GM18520 (cell line): ENCODE results near the gene NHLRC4.

Experiments
- ATAC-seq: cut with Tn5 transposase; IDR thresholded peaks from one replicate; pipeline ENCODE4 v1.9.1; 2021; ENCODE audit not compliant: unreplicated experiment

The NHLRC4 gene, protein sequence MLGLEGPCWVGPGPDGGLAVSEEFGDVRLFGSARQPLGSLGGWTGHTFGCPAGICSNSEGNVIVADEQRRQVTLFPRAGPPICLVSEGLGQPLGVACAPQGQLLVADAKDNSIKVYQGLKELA

DNA sequence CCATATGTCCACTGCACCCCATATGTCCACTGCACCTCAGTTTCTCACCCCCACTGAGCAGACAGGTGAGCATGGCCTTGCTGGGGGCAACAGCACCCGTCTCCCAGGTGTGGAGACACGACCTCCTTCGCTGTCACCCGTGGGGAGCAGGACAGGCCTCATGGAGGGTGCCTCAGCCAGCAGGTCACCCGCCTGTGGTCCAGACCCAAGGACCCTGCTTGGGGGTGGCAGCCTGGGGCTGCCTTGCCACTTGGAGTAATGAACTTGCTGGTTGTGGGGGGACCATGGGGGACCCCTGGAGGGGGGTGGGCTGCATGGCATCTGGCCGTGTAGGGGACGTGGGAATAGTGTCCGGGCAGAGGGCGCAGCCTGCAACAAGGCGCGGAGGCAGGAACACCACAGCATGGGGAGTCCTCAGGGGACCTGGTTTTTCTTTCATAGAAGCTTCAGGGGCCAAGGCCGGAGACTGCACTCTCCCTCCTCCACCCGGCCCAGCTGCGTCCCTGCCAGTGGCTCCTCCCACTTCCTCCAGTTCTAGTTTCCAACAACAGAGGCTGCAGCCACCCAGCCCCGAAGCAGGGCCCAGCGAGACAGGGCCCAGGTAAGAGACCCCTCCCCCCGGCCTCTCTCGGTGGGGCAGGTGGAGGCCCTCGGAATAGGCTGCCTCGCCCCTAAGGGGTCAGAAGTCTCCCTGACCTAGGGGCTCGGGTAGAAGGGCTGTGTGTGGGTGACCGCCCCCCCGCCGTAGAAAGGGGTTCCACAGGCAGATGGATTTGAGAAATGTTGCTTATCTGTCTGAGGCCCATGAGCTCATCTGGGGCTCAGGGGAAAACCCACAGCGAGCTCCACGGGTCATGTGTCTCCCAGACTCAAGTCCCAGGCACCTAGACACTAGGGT, at the start of gene NHLRC4:
NHLRC4 (plus strand) TSS at position 531 of the 898 bp plus-strand sequence. CDS start 1,043 bp downstream, outside the sequence.
- ATAC-seq = no peak

DNA sequence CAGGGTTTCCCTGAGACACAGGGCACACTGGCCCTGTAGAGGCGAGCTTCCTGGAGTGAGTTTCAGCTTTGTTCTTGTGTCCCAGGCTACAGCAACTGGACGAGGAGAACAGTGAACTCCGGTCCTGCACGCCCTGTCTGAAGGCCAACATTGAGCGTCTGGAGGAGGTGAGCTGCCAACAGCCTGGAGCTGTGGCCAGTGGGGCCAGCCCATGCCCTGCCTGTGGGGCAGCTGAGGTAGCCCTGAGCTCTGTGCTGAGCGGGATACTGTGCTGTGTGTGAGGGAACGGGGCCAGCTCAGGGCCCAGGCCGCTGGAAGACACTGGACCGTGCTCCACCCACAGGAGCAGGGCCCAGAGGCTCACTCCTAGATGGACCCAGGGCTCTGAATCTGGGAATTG, 47.9 kb upstream of the NHLRC4 start:
- ATAC-seq = no peak

DNA sequence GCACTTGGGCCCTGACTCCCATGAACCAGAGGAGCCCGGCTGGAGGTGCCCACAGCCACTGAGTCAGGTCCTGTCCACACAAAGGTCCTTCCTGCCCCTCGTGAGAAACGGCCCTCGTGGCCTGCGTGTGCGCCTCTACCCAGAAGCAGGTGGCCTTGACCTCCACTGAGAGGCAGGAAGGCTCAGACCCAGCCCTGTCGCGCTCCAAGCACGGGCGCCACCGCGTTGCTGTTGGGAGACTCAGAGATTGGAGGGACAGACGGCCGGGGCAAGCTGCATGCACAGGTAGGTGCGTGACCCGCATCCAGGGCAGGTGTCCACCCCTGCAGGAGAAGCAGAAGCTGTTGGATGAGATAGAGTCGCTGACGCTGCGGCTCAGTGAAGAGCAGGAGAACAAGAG, 47.4 kb upstream of the NHLRC4 start:
- ATAC-seq = no peak

DNA sequence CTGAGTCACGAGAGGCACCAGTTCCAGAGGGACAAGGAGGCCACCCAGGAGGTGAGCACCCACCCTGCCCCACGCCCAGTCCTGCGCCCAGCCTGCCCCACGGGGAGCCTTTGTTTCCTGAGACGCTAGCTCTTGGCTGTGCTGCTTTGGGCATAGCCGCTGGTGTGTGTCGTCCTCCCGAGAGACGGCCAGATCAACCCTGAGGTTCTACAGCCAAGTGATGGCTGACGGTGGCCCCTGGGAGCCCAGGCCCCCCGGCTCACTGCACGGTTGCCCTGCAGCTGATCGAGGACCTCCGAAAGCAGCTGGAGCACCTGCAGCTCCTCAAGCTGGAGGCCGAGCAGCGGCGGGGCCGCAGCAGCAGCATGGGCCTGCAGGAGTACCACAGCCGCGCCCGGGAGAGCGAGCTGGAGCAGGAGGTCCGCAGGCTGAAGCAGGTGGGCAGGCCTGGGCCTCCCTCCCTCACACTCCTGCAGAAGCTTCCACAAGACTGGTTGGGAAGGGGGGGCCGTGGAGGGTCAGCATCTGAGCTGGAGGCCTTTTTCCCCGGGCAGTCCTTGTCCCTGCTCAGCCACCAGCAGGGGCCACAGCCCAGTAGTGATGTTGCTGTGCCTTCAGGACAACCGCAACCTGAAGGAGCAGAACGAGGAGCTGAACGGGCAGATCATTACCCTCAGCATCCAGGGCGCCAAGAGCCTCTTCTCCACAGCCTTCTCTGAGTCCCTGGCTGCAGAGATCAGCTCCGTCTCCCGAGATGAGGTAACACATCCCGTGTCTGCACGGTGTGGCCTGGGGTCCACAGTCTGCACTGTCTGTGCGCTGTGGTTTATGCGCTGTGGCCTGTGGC, 46.7 kb upstream of the NHLRC4 start:
- ATAC-seq = no peak

DNA sequence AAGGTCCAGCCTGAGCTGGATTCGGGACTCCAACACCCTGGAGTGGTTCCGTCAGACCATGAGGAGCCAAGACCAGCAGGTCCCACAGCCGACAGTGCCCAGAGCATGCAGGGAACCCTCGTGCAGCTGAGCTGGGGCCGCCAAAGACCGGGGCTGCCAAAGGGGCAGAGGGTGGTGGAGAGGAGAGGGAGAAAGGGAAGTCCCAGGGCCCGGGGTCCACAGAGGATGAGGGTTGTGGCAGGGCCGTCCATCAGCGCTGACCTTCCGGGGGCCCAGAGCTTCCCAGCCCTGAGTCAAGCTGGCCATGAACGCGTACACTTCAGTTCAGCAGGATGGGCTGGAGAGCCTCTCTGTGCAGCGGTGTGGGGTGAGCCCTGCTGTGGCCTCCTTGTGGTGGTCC, 46.0 kb upstream of the NHLRC4 start:
- ATAC-seq = no peak

DNA sequence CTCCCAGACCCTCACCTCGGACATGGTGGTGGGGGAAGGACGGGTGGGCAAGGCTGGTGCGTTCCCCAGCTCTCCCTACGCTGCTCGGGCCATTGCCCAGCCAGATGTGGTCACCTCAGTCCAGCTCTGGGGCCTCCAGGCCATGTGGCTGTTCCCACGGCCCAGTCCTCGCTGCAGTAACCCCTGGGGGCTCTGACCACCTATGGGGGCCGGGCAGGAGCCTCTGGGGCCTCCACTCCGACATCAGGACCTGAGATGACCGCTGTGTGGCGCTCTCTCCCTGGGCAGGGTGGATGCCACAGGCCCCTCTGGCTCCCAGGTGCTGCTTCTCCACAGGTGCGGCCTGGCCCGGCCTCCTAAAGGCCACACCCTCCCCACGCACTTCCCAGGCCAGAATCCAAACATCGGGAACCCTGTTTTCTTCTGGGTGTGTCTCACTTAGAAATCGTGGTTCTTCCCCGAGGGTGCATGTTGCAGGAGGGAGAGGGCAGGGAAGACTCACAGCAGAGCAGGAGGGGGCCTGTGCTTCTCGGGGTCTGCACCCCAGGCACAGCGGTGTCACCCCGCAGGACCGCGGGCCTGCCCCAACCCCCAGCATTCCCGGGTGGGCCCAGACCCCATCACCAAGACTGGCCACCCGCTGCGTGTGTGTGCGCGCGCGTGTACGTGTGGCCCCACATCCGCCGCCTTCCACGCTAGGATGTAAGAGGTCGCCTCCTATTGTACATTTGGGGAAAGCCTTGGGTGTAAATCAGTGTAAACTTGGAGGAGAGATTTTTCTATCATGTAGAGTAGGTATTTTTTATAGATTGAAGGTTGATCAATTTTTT, 45.2 kb upstream of the NHLRC4 start:
- no peak for ATAC-seq

DNA sequence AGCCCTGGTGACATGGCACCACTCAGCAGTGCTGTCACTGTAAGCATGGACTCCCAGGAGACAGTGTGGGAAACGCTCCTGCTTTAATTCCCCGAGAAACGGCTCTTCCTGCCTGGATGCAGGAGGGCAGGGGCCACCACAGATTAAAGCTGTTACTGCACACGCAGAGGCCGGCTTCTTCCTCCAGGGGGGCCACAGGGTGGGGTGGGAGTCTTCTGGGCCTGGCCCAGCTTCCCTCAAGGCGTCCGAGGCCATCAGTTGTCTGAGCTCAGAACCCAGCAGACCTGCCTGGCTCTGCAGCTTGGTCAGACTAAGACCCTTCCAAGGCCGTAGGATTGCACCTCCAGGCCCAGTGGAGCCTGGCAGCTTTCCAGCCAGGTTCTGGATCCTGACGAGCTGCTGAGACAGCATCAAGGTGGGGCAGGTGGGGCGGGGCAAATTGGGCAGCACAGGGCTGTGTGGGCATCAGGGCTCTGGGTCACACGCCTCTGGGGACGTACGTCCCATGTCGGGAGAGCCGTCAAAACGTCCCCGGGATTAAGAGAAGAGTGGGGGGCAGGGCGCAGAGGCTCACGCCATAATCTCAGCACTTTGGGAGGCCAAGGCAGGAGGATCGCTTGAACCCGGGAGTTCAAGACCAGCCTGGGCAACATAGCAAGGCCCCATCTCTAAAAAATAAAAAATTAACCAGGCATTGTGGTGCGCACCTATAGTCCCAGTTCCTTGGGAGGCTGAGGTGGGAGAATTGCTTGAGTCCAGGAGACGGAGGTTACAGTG, 44.3 kb upstream of the NHLRC4 start:
- ATAC-seq = no peak

DNA sequence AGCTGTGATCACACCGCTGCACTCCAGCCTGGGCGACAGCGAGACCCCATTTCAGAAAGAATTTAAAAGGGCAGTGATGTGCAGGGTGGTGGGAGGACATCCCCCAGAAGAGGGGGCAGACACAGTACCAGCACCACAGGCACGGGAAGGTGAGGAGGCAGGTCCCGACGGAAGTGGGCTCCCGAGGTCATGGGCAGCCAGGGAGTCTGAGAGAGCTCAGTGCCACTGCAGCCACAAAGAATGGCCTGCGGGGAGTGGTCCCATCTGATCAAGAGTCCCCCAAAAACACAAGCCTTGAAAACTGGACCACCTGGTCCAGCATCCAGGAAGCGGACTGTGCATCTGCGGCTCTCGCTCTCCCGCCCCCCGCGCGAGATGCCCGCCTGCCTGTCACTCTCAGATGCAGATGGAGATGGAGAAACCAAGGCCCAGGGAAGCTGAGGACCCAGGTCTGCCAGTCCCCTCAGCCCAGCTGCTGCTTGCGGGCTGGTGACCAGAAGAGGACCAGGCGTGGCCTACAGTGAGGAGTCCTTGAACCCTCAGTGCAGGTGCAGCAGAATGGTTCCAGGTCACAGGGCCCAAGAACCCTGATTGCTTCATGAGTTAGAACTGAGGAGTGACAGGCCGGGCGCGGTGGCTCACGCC, 43.6 kb upstream of the NHLRC4 start:
- no peak for ATAC-seq

DNA sequence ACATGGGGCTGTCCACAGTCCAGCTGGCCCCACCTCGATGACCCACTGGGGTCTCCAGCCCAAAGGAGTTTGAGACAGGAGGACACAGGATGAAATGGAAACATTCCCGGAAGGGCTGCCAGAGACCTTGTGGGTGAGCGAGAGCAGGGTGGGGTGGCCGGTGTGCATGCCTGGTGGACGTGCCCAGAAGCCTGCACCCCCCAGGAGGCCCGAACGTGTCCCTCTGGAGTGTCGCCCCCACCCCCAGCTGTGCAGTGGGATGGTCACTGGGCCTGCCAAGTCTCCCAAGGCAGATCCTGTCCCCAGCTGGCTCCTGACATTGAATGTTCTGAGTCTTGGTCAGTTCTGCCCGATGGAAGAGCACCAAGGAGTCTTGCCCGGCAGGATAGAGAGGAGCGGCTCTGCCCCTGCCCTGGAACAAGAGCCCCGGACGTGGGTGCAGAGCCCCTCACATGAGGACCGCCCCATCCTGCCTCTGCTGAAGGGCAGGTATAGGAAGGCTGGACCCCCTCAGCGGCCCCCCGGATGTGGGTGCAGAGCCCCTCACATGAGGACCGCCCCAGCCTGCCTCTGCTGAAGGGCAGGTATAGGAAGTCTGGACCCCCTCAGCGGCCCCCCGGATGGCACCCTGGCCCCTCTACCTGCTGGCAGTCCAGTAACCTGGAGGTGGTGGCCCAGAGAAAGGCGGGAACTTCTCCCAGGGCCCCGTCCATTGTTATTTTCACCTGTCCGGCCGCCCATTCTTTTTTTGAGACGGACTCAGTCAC, 42.3 kb upstream of the NHLRC4 start:
- ATAC-seq = no peak

DNA sequence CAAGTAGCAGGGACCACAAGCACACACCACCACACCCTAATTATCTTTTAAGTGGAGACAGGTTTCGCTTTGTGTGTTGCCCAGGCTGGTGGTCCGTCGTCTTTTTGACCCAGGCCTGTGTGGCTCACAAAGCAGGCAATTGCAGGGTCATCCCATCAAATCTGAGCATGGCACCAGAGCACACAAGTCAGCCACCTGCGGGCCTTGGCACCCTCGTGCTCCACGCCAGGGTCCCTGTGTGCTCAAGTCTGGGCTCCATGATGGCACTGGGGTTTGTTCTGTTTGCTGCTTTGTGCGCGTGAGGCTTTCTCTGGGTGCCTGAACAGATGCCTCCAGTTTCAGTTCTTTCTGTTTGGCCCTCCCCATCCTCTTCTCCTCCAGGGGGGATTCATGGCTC, 41.7 kb upstream of the NHLRC4 start:
- ATAC-seq = no peak

DNA sequence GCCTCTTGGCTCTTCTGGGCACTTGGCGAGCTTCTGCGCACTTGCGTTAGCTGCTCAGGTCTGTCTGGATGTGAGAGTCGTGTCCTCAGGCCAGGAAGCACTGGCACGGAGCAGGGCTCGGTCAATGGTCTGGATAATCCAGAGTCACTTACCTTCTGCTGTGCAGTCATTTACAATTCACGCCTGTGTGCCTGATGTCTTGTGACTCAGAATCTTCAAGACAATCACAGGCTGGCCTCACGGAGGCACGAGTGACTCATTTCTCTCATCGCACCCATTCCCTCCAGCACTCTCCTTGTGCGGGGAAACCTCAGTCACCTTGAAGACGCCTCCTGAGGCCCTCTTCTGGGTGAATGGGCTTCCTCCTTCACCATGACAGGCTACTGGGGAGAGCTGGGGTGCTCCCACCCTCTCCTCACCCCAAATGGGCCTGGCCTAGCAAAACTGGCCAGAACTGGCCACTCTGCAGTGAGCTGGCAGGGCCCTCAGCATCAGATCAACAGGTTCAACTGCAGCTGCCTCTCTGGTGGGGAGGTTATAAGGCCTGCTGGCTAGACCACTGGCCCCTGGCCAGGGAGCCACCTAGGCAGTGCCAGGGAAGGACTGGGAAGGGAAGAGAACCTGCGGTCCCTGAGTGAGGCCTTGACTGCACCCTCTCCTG, 41.2 kb upstream of the NHLRC4 start:
- ATAC-seq = peak; percentile 28

DNA sequence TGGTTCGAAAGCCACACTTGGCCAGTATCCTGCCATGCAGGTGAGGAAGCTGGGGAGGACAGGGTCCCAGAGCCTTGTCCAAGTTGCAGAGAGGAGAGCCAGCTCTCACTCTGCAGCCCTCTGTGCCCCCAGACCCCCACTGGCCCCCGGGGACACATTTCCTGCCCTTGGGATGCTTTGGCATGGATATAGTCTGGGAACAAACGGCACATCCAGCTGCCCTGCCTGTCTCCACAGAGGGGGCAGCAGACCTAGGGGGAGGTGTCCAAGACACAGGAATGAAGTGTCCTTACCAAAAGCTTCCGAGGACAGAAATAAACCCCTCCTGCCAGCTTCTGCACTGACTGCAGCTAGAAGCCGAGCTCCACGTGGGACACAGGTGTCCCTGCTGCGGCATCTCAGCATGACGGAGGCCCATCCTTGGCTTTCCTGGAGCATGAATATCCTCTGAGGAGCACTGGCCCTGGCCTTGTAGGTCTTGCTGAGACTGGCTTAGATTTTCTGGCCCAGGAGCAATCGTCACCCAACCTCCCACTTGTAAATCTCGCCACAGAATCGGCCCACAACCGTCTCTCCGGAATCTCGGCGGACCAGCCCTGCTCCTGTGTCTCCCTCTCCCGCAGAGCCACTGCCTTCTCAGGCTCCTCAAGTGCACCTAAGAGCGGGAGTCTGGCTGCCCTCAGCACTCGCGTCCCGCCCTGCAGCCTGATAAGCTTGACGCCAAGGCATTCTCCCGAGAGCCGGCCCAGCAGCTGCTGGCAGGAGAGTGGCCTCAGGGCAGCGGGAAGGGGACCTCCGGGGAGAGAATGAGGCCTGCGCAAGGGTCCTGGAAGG, 40.4 kb upstream of the NHLRC4 start:
- no peak for ATAC-seq

DNA sequence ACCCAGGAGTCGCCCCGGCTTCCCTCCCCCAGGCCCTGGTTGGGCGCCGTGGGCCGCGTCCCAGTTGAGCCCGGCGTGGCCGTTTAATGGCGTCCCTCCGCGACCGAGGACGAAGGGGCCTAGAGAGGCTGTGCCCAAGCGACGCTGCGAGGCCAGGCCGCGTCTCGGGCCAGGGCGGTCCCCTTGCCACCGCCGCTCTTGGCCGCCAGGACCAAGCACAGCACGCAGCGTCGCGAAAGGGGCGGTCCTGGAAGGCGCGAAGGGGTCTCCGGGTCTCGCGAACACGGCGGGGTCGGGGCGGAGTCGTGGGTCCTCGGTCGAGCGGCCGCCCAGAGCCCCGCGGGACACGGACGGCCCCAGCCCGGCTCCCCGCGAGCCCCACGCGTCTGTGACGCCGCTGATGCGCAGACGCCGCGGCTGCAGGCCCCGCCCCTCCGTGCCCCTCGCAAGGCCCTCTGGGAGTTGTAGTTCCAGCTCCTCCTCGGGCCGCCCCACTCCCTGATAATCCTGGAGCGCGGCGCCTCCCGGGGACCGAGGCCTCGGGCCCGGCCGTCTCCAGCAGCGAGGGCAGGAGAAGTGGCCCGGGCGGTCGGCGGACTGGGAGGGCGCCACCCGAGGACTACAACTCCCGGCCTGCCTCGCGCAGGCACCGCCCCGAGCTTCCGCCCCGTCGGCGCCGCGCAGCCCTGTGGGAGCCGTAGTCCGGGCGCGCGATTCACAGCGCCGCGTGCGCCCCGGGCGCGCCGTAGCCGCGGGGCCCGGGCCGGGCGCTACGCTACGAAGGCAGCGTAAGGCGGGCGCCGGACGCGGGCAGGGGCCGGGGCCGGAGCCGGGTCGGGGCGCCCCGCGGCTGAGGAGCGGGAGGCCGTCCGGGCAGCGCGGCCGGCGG, 39.5 kb upstream of the NHLRC4 start, which contains the start of gene CAPN15:
CAPN15 (plus strand) TSS at position 698 of the 889 bp plus-strand sequence. CDS start 19,127 bp downstream, outside the sequence.
- ATAC-seq = peak; percentile 56

DNA sequence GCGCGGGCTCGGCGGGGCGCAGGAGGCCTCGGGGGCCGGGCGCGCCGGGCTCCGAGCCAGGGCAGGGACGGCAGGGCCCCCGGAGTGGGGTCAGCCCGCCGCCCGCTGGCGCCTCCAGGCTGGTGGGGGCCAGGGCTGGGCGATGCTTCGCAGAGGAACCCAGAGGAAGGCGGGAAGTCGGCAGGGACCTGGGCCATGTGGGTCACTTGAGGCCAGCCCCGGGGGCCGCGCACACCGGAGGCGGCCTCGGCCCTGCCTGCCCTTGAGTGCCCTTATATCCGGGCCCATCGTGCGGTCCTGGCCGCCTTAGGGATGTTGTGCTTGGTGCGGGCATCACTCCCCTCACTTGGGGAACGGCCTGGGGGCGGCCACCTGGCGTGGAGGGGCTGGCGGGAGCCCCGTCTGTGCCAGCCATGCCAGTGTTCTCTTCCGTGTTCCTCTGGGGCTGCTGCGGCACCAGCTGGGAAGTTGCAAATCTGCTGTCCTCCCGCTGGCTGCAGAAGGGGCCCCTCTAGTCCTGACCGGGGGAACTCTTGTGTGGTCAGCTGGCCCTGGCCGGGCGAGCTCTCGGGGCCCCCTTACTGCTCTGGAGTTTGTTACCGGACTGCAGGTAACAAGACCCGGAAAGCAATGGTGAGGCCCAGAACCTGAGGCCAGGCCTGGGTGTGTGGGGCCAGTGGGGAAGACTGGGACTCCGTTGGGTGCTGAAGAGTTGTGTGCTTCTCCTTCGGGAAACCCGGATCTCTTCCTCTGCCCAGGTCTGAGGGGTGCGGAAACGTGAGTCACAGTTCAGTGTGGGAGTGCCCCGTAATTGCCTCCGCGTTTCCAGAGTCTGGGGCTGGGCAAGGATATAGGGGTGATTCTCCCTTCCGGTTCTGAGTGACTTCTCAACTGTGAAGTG, 38.4 kb upstream of the NHLRC4 start:
- peak; percentile 3 for ATAC-seq

DNA sequence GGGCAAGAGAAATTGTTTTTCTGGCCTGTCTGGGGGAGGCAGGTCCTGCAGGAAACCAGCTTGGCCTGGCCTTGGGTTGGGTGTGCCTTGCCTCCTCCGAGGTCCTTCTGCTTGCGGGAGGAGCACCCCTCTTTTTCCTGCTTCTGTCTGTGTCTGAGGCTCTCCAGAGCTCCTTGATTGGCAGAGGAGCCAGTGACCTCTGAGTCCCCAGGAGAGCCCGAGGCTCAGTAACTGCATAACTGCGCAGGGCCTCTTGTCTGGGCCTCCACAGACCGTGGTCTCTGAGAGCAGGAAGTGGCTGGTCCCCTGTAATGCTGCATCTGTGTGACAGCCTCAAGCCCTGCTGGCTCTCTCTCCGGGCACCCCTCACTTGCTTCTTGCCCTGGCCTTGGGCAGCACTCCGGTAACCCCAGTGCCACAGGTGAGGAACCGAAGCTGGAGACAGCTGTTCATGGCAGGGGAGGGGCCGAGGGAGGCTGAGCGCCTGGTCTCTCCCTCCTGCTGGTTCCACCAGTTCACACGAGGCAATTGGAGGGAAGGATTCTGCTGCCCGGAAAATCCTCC, 37.7 kb upstream of the NHLRC4 start:
- ATAC-seq = no peak
